ENCODE data around the gene KCTD5. TPM values are rescaled to one million over a fixed set of nuclear protein-coding genes. Genes with fewer than 3 reads are reported as not detected.

The KCTD5 gene
- total and polyA plus RNA-seq, 2 of the 8 experiments (the other 6 are each of a cell fraction or from before 2014, with no cell fraction given), result 26.6 to 31.8 TPM

DNA sequence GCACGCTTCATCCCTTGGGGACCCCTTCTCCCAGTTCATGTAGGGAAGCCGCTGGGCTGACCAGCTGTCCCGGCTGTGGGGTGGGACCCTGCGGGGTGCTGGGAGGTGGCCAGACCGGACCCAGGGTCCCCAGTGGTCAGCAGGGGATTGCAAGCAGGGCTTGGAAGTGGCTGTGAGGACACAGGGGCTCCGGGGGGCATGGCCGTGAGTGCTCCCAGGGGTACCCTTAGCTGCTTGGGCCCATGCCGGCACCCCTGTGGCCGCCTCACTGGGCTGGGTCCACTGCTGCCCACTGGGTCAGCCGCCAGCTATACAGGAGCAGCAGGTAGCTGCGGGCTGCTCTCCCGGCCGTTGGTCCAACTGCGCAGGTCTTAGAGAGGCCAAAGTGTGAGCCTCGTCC, 18.9 kb downstream of the KCTD5 start:
- Histone ChIP-seq H2BK120ac (replicated peaks; ENCODE audit: low read depth, low read length) (no peak overlapping the region), H4K20me1 (replicated peaks in 1 of 2; ENCODE audit: control insufficient read depth in 1 of 2, insufficient read depth in 2 of 2, low read length in 2 of 2) (peaks cover 0 to 24% of the 10 kb centered on the region in 2 experiments), H3K18ac (ENCODE audit: extremely low read depth, low read length) (no peak overlapping the region), H3K79me2 (ENCODE audit: control insufficient read depth in 1 of 2, insufficient read depth in 2 of 2, low read length in 2 of 2) (no peaks in the 10 kb centered on the region), H3K4ac (replicated peaks; ENCODE audit: insufficient read length, low read depth, low read length) (no peak overlapping the region), H3K4me1 (replicated peaks in 1 of 4; ENCODE audit: control insufficient read depth in 3 of 4, insufficient read depth in 4 of 4, low read length in 3 of 4) (no peaks in the 10 kb centered on the region), H3K27ac (ENCODE audit: low read depth, low read length) (no peak overlapping the region), H4K91ac (replicated peaks; ENCODE audit: insufficient read length, low read length) (no peak overlapping the region), H3K4me3 (ENCODE audit: extremely low read depth in 1 of 4, insufficient read depth in 2 of 4, low read depth in 3 of 4, low read length in 4 of 4) (no peak overlapping the region), H3K4me2 (ENCODE audit: insufficient read depth in 1 of 2, low read depth in 2 of 2, low read length in 2 of 2) (no peak overlapping the region), H3K9me3 (ENCODE audit: insufficient read depth in 2 of 2, low read depth in 1 of 2, low read length in 1 of 2) (no peaks in the 10 kb centered on the region), H2AK5ac (ENCODE audit: low read depth, low read length) (no peak overlapping the region), H3K14ac (ENCODE audit: insufficient read length) (no peak overlapping the region), H2BK5ac (ENCODE audit: low read depth, low read length) (no peak overlapping the region), H4K8ac (ENCODE audit: extremely low read depth, insufficient read depth, low read length) (no peak overlapping the region), H3K9ac (replicated peaks in 1 of 4; ENCODE audit: extremely low read depth in 1 of 4, low read depth in 3 of 4, low read length in 3 of 4) (no peak overlapping the region), H2BK15ac (ENCODE audit: low read length) (no peak overlapping the region), H3K79me1 (ENCODE audit: low read depth, low read length) (no peaks in the 10 kb centered on the region), H4K5ac (ENCODE audit: insufficient read length, low read depth, low read length) (no peak overlapping the region), H3K27me3 (replicated peaks in 1 of 4; ENCODE audit: control insufficient read depth in 3 of 4, extremely low read depth in 1 of 4, insufficient read depth in 3 of 4, low read length in 3 of 4) (no peaks in the 10 kb centered on the region), H2AFZ (ENCODE audit: low read length) (no peak overlapping the region), H3K23me2 (ENCODE audit: low read depth, low read length) (no peaks in the 10 kb centered on the region), H2BK20ac (ENCODE audit: low read length) (no peak overlapping the region), H2BK12ac (ENCODE audit: low read depth, low read length) (no peak overlapping the region), H3K36me3 (ENCODE audit: control insufficient read depth in 2 of 4, insufficient read depth in 4 of 4, low read length in 3 of 4) (peaks cover 0 to 22% (median 11%) of the 10 kb centered on the region in 4 experiments; a peak in 4 of 8 replicates), H3K56ac (replicated peaks; ENCODE audit: insufficient read length, low read depth, low read length) (no peak overlapping the region), H3K23ac (ENCODE audit: insufficient read length) (no peak overlapping the region)
- no peak for DNase-seq (ENCODE audit: low read depth in 1 of 2, low spot score in 2 of 2)
- CTCF ChIA-PET (ENCODE audit: partially characterized antibody), result interaction anchor here (1.1 kb wide), 1 partner anchor 29 kb away, joined by 3 read pairs; no protein-coding TSS in a partner anchor
- WGBS, 2 experiments (ENCODE audit: extremely low coverage in 1 of 2, insufficient coverage in 1 of 2, insufficient read length in 1 of 2, insufficient replicate concordance in 2 of 2, low coverage in 1 of 2, low lambda C conversion rate in 2 of 2, missing lambda C conversion rate in 1 of 2), result 92% methylated on average over 15 of the region's 15 CpGs; no CpG with 5 or more reads in 1 of the 2 experiments
- FAIRE-seq, result no peak
- POLR2A ChIA-PET (ENCODE audit: partially characterized antibody), result interaction anchor here (0.6 to 2.1 kb wide), 4 partner anchors 10 to 70 kb away, joined by 3 to 9 read pairs (median 6); partner anchors contain the start of gene KCTD5
- TF ChIP-seq RNF2 (IDR thresholded peaks at IDR 0.05; ENCODE audit: borderline replicate concordance, low read depth, low read length, missing control alignments, poor library complexity, severe bottlenecking), result no peak
- TF ChIP-seq, protein P1, sequence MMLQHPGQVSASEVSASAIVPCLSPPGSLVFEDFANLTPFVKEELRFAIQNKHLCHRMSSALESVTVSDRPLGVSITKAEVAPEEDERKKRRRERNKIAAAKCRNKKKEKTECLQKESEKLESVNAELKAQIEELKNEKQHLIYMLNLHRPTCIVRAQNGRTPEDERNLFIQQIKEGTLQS (IDR thresholded peaks at IDR 0.05; ENCODE audit: insufficient read depth, low read depth, low read length), result no peak
